GM21526 (cell line): ENCODE data around the gene MYH8.

Experiments used
- ATAC-seq: cut with Tn5 transposase; IDR thresholded peaks from one replicate; pipeline ENCODE4 v1.9.1; 2021; ENCODE audit warnings: moderate library complexity; ENCODE audit not compliant: unreplicated experiment, low FRiP score

MYH8 gene

GRCh38 chr17:10385871-10386270, 35.9 kb downstream of the MYH8 start:
- no peak for ATAC-seq

DNA sequence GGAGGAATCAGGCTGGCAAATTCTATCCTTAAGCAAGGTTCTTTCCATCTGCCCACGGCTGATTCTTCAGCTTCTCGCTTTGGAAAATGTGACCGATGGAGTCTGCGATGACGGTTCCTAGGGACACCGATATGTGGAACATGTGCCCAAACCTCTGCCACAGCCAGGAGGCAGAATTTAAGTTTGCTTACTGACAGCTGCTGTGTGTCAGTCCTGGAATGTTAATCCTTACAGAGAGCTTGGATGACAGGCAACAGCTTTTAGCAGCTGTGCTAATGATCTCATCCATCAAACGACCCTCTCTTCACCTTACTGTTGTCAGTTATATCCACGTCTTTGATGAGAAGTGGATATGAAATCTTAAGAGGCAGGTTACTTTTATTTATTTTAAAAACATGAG, 37.6 kb downstream of the MYH8 start:
- no peak for ATAC-seq

DNA sequence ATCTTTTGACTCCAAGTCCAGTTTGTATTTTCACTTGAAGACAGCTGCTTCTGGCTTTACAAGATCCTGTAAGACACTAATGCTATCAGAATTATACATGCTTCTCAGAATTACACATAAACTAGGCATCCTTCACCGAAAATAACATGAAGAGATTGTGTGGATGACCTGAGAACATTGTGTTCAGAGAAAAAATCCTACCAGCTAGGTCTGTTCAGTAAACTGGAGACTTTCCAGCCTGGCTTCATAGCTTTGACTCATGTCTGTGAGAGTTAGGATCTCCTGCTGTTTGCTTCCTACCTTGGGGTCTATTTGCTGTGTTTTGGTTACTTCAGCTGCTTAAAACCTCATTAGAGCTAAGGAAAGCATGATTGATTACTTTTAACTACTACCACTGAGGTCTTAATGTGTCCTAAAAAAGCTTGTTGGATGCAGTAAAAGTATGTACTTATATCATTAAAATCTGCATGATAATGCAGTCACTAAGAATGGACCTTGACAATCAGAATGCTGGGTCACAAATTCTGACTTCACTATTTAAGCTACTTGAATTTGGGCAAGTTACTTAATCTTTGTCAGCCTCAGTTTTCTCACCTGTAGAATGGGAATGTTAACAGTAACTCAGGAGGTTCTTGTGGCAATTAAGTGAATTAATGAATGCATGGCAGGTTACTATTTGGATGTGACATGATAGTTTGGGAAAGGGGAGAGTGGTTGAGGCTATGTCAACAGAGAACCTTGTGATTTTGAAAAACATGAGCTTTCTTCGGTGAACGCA, 40.9 kb downstream of the MYH8 start:
- ATAC-seq: no peak

DNA sequence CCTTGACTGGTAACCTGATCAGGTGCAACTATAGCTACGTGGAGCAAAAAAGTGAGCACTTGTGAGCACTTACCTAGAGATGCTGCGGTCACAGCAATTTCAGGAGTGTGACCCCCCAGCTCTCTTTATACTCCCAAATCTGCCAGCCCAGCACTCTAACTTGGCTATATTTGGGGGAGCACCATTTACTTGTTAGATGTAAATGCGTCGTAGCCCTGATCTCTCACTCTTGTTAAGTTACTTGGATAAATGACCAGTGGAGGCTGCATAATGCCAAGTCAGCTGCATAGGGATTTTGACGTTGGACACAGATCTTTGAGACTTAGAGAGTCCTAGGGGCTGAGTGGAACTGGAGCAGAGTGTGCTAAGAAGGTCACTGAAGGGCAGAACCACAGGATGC, 48.8 kb downstream of the MYH8 start, which contains the start of gene MYH13:
TSS of gene MYH13 (minus strand) at position 101 of the 400 bp plus-strand sequence. CDS start 8,476 bp downstream, outside the sequence.
- ATAC-seq: no peak

DNA sequence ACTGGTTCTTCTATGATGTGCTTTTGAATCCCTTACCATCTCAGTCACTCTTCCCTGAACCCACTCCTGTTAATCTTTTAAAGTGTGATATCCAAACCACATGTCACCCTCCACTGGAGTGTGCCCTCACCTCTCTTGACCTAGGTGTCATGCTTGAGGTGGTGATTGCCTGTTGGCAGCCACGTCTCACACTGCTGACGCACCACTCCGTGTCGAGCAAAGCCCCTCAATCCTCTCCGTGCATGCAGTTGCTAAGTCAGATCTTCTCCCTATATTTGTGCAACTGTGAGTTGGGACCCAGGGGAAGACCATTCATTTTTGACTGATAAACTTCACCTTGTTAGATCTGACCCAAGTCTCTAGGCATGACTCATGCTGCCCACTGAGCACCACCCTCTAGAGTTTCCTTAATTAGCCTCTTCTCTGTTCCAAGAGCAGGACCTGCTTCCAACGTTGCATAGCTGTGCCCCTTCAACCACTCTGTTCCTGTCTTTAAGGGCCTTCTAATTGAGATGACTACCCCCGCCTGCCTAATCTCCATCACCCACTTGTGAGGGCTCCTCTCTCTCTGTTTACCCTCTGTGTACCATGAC, 51.6 kb downstream of the MYH8 start:
- ATAC-seq: no peak

- ATAC-seq: no peak
Observed at GRCh38 chr17:10369239-10369638, 52.5 kb downstream of the MYH8 start.

GRCh38 chr17:10368561-10368960, 53.2 kb downstream of the MYH8 start:
- no peak for ATAC-seq

DNA sequence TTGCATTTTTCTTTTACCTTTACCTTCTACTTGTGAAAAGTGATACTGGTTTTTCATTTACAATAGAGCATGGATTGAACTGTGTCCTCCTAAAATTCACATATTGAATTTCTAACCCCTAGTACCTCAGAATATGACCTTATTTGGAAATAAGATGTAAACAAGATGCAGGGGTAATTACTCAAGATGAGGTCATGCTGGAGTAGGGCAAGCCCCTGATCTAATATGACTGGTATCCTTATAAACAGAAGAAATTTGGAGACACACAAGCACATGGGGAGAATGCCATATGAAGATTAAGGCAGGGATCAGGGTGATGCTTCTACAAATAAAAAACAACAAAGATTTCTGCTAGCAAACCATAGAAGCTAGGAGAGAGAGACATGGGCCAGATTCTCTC, 61.2 kb downstream of the MYH8 start:
- ATAC-seq: no peak

- no peak for ATAC-seq
Observed at GRCh38 chr17:10357768-10358167, 64.0 kb downstream of the MYH8 start.

- no peak for ATAC-seq
Observed at GRCh38 chr17:10354651-10355050, 67.1 kb downstream of the MYH8 start.

DNA sequence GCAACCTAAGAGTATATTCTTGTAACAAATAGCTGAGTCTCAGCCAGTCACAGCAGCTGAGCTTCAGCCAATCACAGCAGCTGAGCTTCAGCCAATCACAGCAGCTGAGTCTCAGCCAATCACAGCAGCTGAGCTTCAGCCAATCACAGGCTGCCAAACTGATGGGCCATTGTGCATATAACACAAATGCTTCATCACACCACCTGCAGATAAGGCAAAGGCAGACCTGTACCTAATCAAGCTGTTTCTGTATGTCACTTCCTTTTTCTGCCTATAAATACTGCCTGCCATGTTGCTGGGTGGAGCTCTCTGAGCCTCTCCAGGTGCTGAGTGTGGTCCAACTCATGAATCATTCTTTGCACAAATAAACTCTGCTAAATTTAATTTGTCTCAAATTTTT, 68.9 kb downstream of the MYH8 start:
- no peak for ATAC-seq

DNA sequence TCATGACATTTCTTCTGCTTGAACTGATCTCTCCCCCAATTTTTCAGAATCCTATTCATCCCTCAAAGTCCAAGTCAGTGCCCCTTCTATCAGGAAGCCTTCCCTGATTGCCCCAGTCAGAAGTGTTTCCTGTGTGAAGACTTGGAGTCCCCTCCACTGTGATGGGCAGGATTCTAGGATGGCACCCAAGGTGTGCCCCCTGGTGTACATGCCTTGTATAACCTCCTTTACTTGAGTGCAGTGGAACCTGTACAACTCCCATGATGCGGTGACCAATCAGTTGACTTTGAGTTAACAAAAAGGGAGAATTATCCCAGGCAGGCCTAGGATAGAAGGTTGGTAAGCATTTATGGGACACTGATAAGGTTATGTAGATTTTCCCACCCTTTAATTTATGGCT, 72.3 kb downstream of the MYH8 start:
- ATAC-seq: no peak

- ATAC-seq: no peak
Observed at GRCh38 chr17:10344816-10345215, 76.9 kb downstream of the MYH8 start.
